GM12878 (cell line): ENCODE measurements around the gene PPP1R13B. TPM values are rescaled to one million over a fixed set of nuclear protein-coding genes. Genes with fewer than 3 reads are reported as not detected.

Experiments
- ATAC-seq: fragments of 200-7000 bp; cut with Tn5 transposase; 3 replicates; pipeline ENCODE4 v1.9.1; 2020; ENCODE audit warnings: mild to moderate bottlenecking, moderate library complexity
- BruUV-seq: library from RNA; stranded (reverse); fragments of 400-500 nt; replicated peaks from 2 replicates; lab custom pipeline; 2021; lab: Mats Ljungman, UMichigan
- CTCF ChIA-PET: fragments of 300-600 bp; sonication (Branson Sonifier 250); formaldehyde crosslinking; extraction: SDS; loops from one replicate; lab custom pipeline; 2021; ENCODE audit warnings: inconsistent platforms; lab: Yijun Ruan, JAX
- POLR2A ChIA-PET: fragments of 350-600 bp; formaldehyde crosslinking; extraction: SDS; loops from one replicate; lab custom pipeline; 2021; ENCODE audit warnings: inconsistent platforms; lab: Charles Lee
- RAD21 ChIA-PET: fragments of 300-600 bp; sonication (Branson Sonifier 250); formaldehyde crosslinking; loops from one replicate; lab custom pipeline; 2023; ENCODE audit warnings: antibody characterized with exemption; ENCODE audit not compliant: unreplicated experiment; lab: Charles Lee
- SMC1A ChIA-PET: fragments of 300-600 bp; sonication (Branson Sonifier 250); formaldehyde crosslinking; loops from one replicate; lab custom pipeline; 2023; ENCODE audit not compliant: unreplicated experiment, uncharacterized antibody; lab: Charles Lee
- DNase-seq: peaks from one replicate; pipeline ENCODE4 v3.0.0-alpha.2; 2011; ENCODE audit warnings: low read depth, low spot score
- FAIRE-seq: peaks from 3 replicates; lab custom pipeline; 2011; peaks lifted over from hg19 to GRCh38; lab: Jason Lieb, UNC
- H2AFZ ChIP-seq: 2 replicates; pipeline ENCODE4 v1.6.0; 2011; ENCODE audit warnings: low read depth, low read length, control low read depth; ENCODE audit not compliant: control insufficient read depth
- H3K27ac ChIP-seq: 2 replicates; pipeline ENCODE4 v1.5.1; 2011; ENCODE audit warnings: control low read depth; ENCODE audit not compliant: control insufficient read depth, insufficient read depth
- H3K27me3 ChIP-seq, 2 experiments: replicated peaks in 1 of 2; 2 replicates each; pipeline versions ENCODE4 v1.6.0 to v1.6.1; 2011; ENCODE audit warnings: low read length in 1 of 2; ENCODE audit not compliant: control insufficient read depth in 2 of 2, insufficient read depth in 2 of 2
- H3K36me3 ChIP-seq, 2 experiments: 2 replicates each; pipeline ENCODE4 v1.5.1; 2011; ENCODE audit warnings: low read length in 1 of 2; ENCODE audit not compliant: control insufficient read depth in 2 of 2, insufficient read depth in 2 of 2
- H3K4me1 ChIP-seq: 2 replicates; pipeline ENCODE4 v1.6.1; 2011; ENCODE audit warnings: mild to moderate bottlenecking, low read length, moderate library complexity, mixed read lengths; ENCODE audit not compliant: control insufficient read depth, insufficient read depth
- H3K4me2 ChIP-seq: 2 replicates; pipeline ENCODE4 v1.6.0; 2011; ENCODE audit warnings: control low read depth; ENCODE audit not compliant: control insufficient read depth, insufficient read depth
- H3K4me3 ChIP-seq: fragments of 200-600 bp; sonication (generic); 2 replicates; pipeline ENCODE4 v1.5.1; 2016
- H3K79me2 ChIP-seq: 2 replicates; pipeline ENCODE4 v1.6.0; 2011; ENCODE audit warnings: low read length; ENCODE audit not compliant: control insufficient read depth, insufficient read depth
- H3K9ac ChIP-seq: 2 replicates; pipeline ENCODE4 v1.8.0; 2011; ENCODE audit warnings: low read length, control low read depth, mixed read lengths; ENCODE audit not compliant: control insufficient read depth, insufficient read depth
- H3K9me3 ChIP-seq: replicated peaks from 3 replicates; pipeline ENCODE4 v1.5.1; 2011; ENCODE audit warnings: mild to moderate bottlenecking, low read length; ENCODE audit not compliant: control insufficient read depth, insufficient read depth
- H4K20me1 ChIP-seq: 2 replicates; pipeline ENCODE4 v1.6.0; 2011; ENCODE audit not compliant: control insufficient read depth, insufficient read depth
- BMI1 ChIP-seq: fragments of 450-650 bp; IDR thresholded peaks from 2 replicates; pipeline ENCODE4 v1.6.1; 2016; ENCODE audit warnings: mild to moderate bottlenecking, moderate library complexity, borderline replicate concordance
- CHD4 ChIP-seq: fragments of 200-600 bp; sonication (generic); IDR thresholded peaks from 2 replicates; pipeline ENCODE4 v1.6.1; 2016; ENCODE audit warnings: mild to moderate bottlenecking
- NR2C2 ChIP-seq: IDR thresholded peaks from 2 replicates; pipeline ENCODE4 v1.6.1; 2011; ENCODE audit warnings: borderline replicate concordance, low read depth; ENCODE audit not compliant: control insufficient read depth, insufficient read length
- POLR2AphosphoS5 ChIP-seq: IDR thresholded peaks from 2 replicates; pipeline ENCODE4 v1.6.1; 2011; ENCODE audit warnings: mild to moderate bottlenecking, low read length, inconsistent platforms
- RB1 ChIP-seq: fragments of 450-650 bp; formaldehyde crosslinking; IDR thresholded peaks from 2 replicates; pipeline ENCODE4 v1.6.1; 2017; ENCODE audit warnings: mild to moderate bottlenecking, borderline replicate concordance
- RBBP5 ChIP-seq: fragments of 200-600 bp; sonication (generic); conservative IDR thresholded peaks from 2 replicates; pipeline ENCODE4 v1.6.1; 2016
- TCF7 ChIP-seq: IDR thresholded peaks from 2 replicates; pipeline ENCODE4 v1.6.1; 2014; ENCODE audit warnings: antibody characterized with exemption, borderline replicate concordance
- WGBS: methylation state at CpG from one replicate; pipeline ENCODE4 v1.1.6; 2016; ENCODE audit warnings: low lambda C conversion rate; ENCODE audit not compliant: insufficient replicate concordance, insufficient coverage; ENCODE audit errors: missing lambda C conversion rate; 5-methylcytosine and 5-hydroxymethylcytosine counted together
- in situ Hi-C: fragments of 300-500 bp; cut with MboI; formaldehyde crosslinking; loops from 9 replicates; pipeline ENCODE4 v1.14.3; 2018; ENCODE audit warnings: mixed read lengths
- intact Hi-C: fragments of 100-400 bp; cut with micrococcal nuclease; formaldehyde crosslinking; loops from one replicate; pipeline ENCODE4 v1.14.2; 2022; ENCODE audit not compliant: unreplicated experiment
- polyA plus RNA-seq, 11 experiments: library from polyadenylated mRNA; depleted of rRNA in 4 of 11; unstranded in 6 of 11; stranded (reverse) in 5 of 11; fragments of >200 nt; fragmentation: Nextera tagmentation in 4 of 11; fragmentation: Illumina TruSeq in 1 of 11; extraction: Ambion mirVana in 4 of 11; extraction: Trizol in 1 of 11; gene quantifications; 1 replicate in 1 of 11; 2 replicates in 10 of 11; pipeline versions ENCODE4 v1.2.1 to v1.2.3, GENCODE V29; 2011 to 2016; ENCODE audit warnings: inconsistent platforms in 2 of 11, missing spikeins in 2 of 11, low read depth in 1 of 11
- total RNA-seq, 4 experiments: library from RNA; depleted of rRNA in 3 of 4; stranded (reverse); fragments of >200 nt in 3 of 4; fragmentation: Illumina TruSeq in 1 of 4; extraction: Trizol in 1 of 4; gene quantifications; 2 replicates each; pipeline versions ENCODE4 v1.2.1 to v1.2.3, GENCODE V29; 2013 to 2021
- TF ChIP-seq, protein P1 (sequence below): fragments of 450-650 bp; IDR thresholded peaks from 2 replicates; pipeline ENCODE4 v1.6.1; 2017; ENCODE audit warnings: mild to moderate bottlenecking, low read depth, inconsistent platforms; ENCODE audit not compliant: poor library complexity, severe bottlenecking
- TF ChIP-seq, protein P2 (sequence below): fragments of 450-650 bp; IDR thresholded peaks from 2 replicates; pipeline ENCODE4 v1.6.1; 2016; ENCODE audit warnings: mild to moderate bottlenecking
- TF ChIP-seq, protein P3 (sequence below): fragments of 450-650 bp; conservative IDR thresholded peaks from 2 replicates; pipeline ENCODE4 v1.6.1; 2017; ENCODE audit warnings: mild to moderate bottlenecking, moderate library complexity
- TF ChIP-seq, protein P4 (sequence below): fragments of 450-650 bp; IDR thresholded peaks from 2 replicates; pipeline ENCODE4 v1.6.1; 2018; ENCODE audit warnings: mild to moderate bottlenecking, low read depth, moderate library complexity; ENCODE audit not compliant: partially characterized antibody

Gene PPP1R13B
- total and polyA plus RNA-seq, 10 of the 15 experiments (the other 5 are each of a cell fraction or from before 2014, with no cell fraction given), result 0.16 to 8.1 (median 3.2) TPM

DNA sequence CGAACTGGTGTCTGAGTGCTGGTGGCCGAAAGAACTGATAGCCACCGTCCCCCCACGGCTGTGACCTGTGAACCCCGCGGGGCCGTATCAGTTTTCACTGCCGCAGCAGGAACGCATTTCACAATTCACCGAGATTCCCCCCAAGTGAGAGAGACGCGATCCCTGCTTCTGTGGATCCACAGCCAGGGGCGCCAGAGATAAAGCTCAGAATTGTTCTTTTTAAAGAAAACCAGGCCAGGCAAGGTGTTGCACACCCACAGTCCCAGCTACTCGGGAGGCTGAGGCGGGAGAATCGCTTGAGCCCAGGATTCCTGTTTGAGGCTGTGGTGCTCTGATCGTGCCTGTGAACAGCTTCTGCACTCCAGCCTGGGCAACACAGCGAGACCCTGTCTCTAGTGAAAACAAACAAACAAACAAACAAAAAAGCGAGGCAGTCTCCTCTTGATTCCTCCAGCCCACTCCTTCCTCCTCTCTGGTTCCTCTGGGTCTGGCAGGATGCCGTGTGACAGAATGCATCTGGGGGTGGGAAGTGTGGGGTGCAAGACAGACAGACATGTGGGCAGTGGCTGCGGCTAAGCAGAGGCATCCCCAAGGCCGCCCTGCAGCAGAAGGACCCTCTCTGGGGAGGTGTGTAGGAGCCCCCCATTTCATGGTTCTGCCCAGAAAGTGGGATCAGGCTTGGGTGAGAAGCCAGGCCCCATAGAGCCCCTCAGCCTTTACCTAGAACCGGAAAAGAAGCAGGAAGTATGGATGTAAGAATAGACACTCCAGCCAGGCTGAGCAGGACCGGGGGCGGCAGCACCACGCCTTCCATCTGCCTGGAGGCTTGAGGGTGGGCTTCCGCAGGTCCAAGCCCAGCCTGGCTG, 39.2 kb upstream of the PPP1R13B start:
- ChIA-PET POLR2A (interaction anchor here (0.6 kb wide), 1 partner anchor 76 kb away, joined by 3 read pairs; no protein-coding TSS in a partner anchor), SMC1A (no interaction called here), RAD21 (no interaction called here), CTCF (interaction anchor here (0.9 to 1.3 kb wide), 2 partner anchors 77 to 78 kb away, joined by 3 to 5 read pairs; no protein-coding TSS in a partner anchor)
- DNase-seq (no peak), ATAC-seq (no peak), FAIRE-seq (no peak)
- in situ Hi-C loops (no loop called here), intact Hi-C loops (no loop called here)
- Histone ChIP-seq H4K20me1 (no peaks in the 10 kb centered on the region), H3K79me2 (no peaks in the 10 kb centered on the region), H3K4me2 (no peak overlapping the region), H3K36me3 (no peaks in the 10 kb centered on the region), H2AFZ (no peak overlapping the region), H3K9me3 (no peaks in the 10 kb centered on the region), H3K27me3 (no peaks in the 10 kb centered on the region; a peak in 1 of 4 replicates), H3K9ac (no peak overlapping the region), H3K27ac (no peak overlapping the region), H3K4me1 (no peaks in the 10 kb centered on the region), H3K4me3 (no peak overlapping the region)
- no TSS peak for BruUV-seq
- WGBS, result 58% methylated on average over 24 of the region's 27 CpGs
- TF ChIP-seq RB1, result no peak
- TF ChIP-seq, protein P1, sequence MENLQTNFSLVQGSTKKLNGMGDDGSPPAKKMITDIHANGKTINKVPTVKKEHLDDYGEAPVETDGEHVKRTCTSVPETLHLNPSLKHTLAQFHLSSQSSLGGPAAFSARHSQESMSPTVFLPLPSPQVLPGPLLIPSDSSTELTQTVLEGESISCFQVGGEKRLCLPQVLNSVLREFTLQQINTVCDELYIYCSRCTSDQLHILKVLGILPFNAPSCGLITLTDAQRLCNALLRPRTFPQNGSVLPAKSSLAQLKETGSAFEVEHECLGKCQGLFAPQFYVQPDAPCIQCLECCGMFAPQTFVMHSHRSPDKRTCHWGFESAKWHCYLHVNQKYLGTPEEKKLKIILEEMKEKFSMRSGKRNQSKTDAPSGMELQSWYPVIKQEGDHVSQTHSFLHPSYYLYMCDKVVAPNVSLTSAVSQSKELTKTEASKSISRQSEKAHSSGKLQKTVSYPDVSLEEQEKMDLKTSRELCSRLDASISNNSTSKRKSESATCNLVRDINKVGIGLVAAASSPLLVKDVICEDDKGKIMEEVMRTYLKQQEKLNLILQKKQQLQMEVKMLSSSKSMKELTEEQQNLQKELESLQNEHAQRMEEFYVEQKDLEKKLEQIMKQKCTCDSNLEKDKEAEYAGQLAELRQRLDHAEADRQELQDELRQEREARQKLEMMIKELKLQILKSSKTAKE, result no peak
- no peak for TF ChIP-seq POLR2AphosphoS5
- TF ChIP-seq BMI1, result no peak
- no peak for TF ChIP-seq TCF7
- TF ChIP-seq, protein P2, sequence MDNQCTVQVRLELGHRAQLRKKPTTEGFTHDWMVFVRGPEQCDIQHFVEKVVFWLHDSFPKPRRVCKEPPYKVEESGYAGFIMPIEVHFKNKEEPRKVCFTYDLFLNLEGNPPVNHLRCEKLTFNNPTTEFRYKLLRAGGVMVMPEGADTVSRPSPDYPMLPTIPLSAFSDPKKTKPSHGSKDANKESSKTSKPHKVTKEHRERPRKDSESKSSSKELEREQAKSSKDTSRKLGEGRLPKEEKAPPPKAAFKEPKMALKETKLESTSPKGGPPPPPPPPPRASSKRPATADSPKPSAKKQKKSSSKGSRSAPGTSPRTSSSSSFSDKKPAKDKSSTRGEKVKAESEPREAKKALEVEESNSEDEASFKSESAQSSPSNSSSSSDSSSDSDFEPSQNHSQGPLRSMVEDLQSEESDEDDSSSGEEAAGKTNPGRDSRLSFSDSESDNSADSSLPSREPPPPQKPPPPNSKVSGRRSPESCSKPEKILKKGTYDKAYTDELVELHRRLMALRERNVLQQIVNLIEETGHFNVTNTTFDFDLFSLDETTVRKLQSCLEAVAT, result no peak
- TF ChIP-seq, protein P3, sequence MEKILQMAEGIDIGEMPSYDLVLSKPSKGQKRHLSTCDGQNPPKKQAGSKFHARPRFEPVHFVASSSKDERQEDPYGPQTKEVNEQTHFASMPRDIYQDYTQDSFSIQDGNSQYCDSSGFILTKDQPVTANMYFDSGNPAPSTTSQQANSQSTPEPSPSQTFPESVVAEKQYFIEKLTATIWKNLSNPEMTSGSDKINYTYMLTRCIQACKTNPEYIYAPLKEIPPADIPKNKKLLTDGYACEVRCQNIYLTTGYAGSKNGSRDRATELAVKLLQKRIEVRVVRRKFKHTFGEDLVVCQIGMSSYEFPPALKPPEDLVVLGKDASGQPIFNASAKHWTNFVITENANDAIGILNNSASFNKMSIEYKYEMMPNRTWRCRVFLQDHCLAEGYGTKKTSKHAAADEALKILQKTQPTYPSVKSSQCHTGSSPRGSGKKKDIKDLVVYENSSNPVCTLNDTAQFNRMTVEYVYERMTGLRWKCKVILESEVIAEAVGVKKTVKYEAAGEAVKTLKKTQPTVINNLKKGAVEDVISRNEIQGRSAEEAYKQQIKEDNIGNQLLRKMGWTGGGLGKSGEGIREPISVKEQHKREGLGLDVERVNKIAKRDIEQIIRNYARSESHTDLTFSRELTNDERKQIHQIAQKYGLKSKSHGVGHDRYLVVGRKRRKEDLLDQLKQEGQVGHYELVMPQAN, result no peak
- TF ChIP-seq, protein P4, sequence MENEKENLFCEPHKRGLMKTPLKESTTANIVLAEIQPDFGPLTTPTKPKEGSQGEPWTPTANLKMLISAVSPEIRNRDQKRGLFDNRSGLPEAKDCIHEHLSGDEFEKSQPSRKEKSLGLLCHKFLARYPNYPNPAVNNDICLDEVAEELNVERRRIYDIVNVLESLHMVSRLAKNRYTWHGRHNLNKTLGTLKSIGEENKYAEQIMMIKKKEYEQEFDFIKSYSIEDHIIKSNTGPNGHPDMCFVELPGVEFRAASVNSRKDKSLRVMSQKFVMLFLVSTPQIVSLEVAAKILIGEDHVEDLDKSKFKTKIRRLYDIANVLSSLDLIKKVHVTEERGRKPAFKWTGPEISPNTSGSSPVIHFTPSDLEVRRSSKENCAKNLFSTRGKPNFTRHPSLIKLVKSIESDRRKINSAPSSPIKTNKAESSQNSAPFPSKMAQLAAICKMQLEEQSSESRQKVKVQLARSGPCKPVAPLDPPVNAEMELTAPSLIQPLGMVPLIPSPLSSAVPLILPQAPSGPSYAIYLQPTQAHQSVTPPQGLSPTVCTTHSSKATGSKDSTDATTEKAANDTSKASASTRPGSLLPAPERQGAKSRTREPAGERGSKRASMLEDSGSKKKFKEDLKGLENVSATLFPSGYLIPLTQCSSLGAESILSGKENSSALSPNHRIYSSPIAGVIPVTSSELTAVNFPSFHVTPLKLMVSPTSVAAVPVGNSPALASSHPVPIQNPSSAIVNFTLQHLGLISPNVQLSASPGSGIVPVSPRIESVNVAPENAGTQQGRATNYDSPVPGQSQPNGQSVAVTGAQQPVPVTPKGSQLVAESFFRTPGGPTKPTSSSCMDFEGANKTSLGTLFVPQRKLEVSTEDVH, result no peak
- no peak for TF ChIP-seq RBBP5
- TF ChIP-seq CHD4, result no peak
- TF ChIP-seq NR2C2, result no peak
